Esophagus muscularis mucosa (tissue), 4 donors: ENCODE measurements around the gene FGD2. TPM values are rescaled to one million over a fixed set of nuclear protein-coding genes. Genes with fewer than 3 reads are reported as not detected.
A peak's percentile ranks its signal among the peaks of the same experiment; 100 is the strongest.

ENCODE experiments used
- DNase-seq: peaks from one replicate; pipeline ENCODE4 v3.0.0-alpha.2; 2017; ENCODE audit errors: extremely low spot score
- H3K27ac ChIP-seq, 4 donors: fragments of 200-600 bp; sonication (generic); replicated peaks in 1 of 4; 1 replicate in 3 of 4; 2 replicates in 1 of 4; pipeline ENCODE4 v1.5.1; 2016 to 2019; ENCODE audit warnings: mild to moderate bottlenecking in 1 of 4
- H3K27me3 ChIP-seq, 4 donors: fragments of 200-600 bp; sonication (generic); one replicate each; pipeline versions ENCODE4 v1.5.1 to v1.6.0; 2016 to 2019
- H3K36me3 ChIP-seq, 4 donors: fragments of 200-600 bp; sonication (generic); one replicate each; pipeline ENCODE4 v1.5.1; 2016 to 2019
- H3K4me1 ChIP-seq, 4 donors: fragments of 200-600 bp; sonication (generic); one replicate each; pipeline ENCODE4 v1.5.1; 2016 to 2019
- H3K4me3 ChIP-seq, 4 donors: fragments of 200-600 bp; sonication (generic); 1 replicate in 2 of 4; 2 replicates in 2 of 4; pipeline ENCODE4 v1.5.1; 2016 to 2019; ENCODE audit warnings: mild to moderate bottlenecking in 4 of 4, moderate library complexity in 1 of 4
- H3K9me3 ChIP-seq, 4 donors: fragments of 200-600 bp; sonication (generic); 1 replicate in 3 of 4; 2 replicates in 1 of 4; pipeline ENCODE4 v1.5.1; 2016 to 2019
- CTCF ChIP-seq, 3 experiments: fragments of 200-600 bp in 2 of 3; fragments of 450-650 bp in 1 of 3; sonication (generic) in 2 of 3; IDR thresholded peaks; one replicate each; pipeline ENCODE4 v1.5.1; 2017 to 2019; ENCODE audit warnings: antibody characterized with exemption in 3 of 3, mild to moderate bottlenecking in 2 of 3, moderate library complexity in 1 of 3
- EP300 ChIP-seq: sonication (generic); formaldehyde crosslinking; IDR thresholded peaks from one replicate; pipeline ENCODE4 v1.6.1; 2017; ENCODE audit warnings: antibody characterized with exemption
- POLR2A ChIP-seq: fragments of 450-650 bp; IDR thresholded peaks from one replicate; pipeline ENCODE4 v1.6.1; 2017; ENCODE audit warnings: antibody characterized with exemption, moderate library complexity, mild to moderate bottlenecking, low read depth
- POLR2AphosphoS5 ChIP-seq, 2 donors: sonication (generic); formaldehyde crosslinking; IDR thresholded peaks; one replicate each; pipeline ENCODE4 v1.6.1; 2017; ENCODE audit warnings: antibody characterized with exemption in 2 of 2
- WGBS: methylation state at CpG from one replicate; pipeline ENCODE4 v1.1.5; 2018; 5-methylcytosine and 5-hydroxymethylcytosine counted together
- intact Hi-C: fragments of 100-400 bp; cut with DNase I; formaldehyde crosslinking; loops from one replicate; pipeline ENCODE4 v1.15.1; 2023
- total RNA-seq, 4 donors: library from RNA; depleted of rRNA; stranded (reverse); fragments of >200 nt; gene quantifications; one replicate each; pipeline versions ENCODE4 v1.1.0 to v1.2.1, GENCODE V29; 2016

Gene FGD2, protein sequence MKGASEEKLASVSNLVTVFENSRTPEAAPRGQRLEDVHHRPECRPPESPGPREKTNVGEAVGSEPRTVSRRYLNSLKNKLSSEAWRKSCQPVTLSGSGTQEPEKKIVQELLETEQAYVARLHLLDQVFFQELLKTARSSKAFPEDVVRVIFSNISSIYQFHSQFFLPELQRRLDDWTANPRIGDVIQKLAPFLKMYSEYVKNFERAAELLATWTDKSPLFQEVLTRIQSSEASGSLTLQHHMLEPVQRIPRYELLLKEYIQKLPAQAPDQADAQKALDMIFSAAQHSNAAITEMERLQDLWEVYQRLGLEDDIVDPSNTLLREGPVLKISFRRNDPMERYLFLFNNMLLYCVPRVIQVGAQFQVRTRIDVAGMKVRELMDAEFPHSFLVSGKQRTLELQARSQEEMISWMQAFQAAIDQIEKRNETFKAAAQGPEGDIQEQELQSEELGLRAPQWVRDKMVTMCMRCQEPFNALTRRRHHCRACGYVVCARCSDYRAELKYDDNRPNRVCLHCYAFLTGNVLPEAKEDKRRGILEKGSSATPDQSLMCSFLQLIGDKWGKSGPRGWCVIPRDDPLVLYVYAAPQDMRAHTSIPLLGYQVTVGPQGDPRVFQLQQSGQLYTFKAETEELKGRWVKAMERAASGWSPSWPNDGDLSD
- 10 to 100 TPM; 13.9 to 23.1 (median 19.3) TPM for total RNA-seq

- DNase-seq: no peak
- WGBS: 84% methylated on average over 12 of the region's 14 CpGs
- H3K27me3 ChIP-seq: no peaks in the 10 kb centered on the region
- peak in 1 of 2 donors; percentile 15 for TF ChIP-seq POLR2AphosphoS5 (IDR thresholded peaks at IDR 0.05)
- TF ChIP-seq EP300: no peak
- no peaks in the 10 kb centered on the region for H3K4me1 ChIP-seq
- H3K9me3 ChIP-seq: no peaks in the 10 kb centered on the region
- H3K36me3 ChIP-seq: no peaks in the 10 kb centered on the region
- peak within 1 kb of the TSS; percentile 29 to 49 (median 34) for H3K4me3 ChIP-seq
- intact Hi-C loops: no loop called here
- peak within 1 kb of the TSS in 2 of 4 donors; percentile 13 to 31 for H3K27ac ChIP-seq
These were observed at the start of gene FGD2 for GRCh38 chr6:37005061-37005810. Gene FGD2 (plus strand): TSS chr6:37005655. CDS start chr6:37005818, 163 bp downstream.

GRCh38 chr6:36955671-36956445, 49.6 kb upstream of the FGD2 start:
- H3K9me3 ChIP-seq: no peaks in the 10 kb centered on the region
- intact Hi-C loops: no loop called here
- H3K27ac ChIP-seq: peak overlapping the region in 2 of 4 donors; percentile 40 to 43
- no peaks in the 10 kb centered on the region for H3K27me3 ChIP-seq
- 77% methylated on average over 8 of the region's 9 CpGs for WGBS
- H3K4me3 ChIP-seq: peak overlapping the region in 3 of 4 donors; percentile 5 to 44 (median 8)
- no peaks in the 10 kb centered on the region for H3K36me3 ChIP-seq
- no peak for DNase-seq
- peaks cover 0 to 10% (median 0%) of the 10 kb centered on the region in 4 donors for H3K4me1 ChIP-seq
- TF ChIP-seq CTCF (IDR thresholded peaks at IDR 0.05): no peak
- no peak for TF ChIP-seq POLR2AphosphoS5 (IDR thresholded peaks at IDR 0.05)
- no peak for TF ChIP-seq POLR2A
- no peak for TF ChIP-seq EP300

DNA sequence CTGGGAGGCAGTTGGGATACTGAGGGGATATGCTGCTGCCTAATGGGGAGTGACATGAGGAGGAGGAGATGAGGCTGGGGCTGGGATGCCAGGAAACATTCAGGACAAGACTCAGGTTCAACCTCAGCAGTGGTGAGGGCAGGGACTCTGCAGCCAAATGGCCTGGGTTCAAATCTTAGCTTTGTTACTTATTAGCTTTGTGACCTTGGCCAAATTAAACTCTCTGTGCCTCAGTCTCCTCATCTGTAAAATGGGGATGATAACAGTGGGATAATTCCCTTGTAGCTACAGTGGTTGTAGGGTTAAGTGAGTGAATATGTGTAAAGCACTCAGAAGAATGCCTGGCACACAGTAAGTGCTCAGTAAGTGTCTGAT, 49.0 kb upstream of the FGD2 start:
- no peaks in the 10 kb centered on the region for H3K9me3 ChIP-seq
- H3K4me3 ChIP-seq: peak overlapping the region in 3 of 4 donors; percentile 5 to 44 (median 8)
- no peaks in the 10 kb centered on the region for H3K36me3 ChIP-seq
- no peak overlapping the region for H3K27ac ChIP-seq
- H3K4me1 ChIP-seq: peaks cover 0 to 13% (median 0%) of the 10 kb centered on the region in 4 donors
- intact Hi-C loops: no loop called here
- no peak for DNase-seq
- no peaks in the 10 kb centered on the region for H3K27me3 ChIP-seq
- TF ChIP-seq EP300 (no peak), POLR2A (no peak), POLR2AphosphoS5 (IDR thresholded peaks at IDR 0.05) (no peak), CTCF (IDR thresholded peaks at IDR 0.05) (no peak)

DNA sequence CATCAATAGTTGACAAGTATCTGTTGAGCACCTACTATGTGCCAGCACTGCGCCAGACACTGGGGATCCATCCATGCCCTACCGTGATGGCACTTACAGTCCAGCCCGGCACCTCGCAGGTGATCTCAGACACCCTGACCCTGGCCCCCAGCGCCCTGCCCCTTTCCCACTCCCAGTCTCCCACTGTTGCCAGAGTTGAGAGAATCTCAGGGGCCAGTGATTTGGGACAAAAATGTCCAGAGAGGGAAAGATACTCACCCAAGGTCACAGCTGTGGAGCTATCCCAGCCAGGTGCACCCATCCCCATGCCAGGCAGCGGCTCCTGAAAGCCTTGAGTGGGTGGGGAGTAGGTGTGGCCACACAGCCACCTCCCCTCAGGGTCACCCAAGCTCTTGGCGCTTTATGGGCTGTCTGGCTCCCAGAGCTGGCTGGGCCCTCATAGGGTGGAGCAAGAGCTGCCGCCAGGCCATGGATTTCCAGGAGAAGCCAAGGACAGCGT, 47.6 kb upstream of the FGD2 start:
- H3K36me3 ChIP-seq: no peaks in the 10 kb centered on the region
- no peak for TF ChIP-seq CTCF (IDR thresholded peaks at IDR 0.05)
- no peak overlapping the region for H3K27ac ChIP-seq
- H3K4me1 ChIP-seq: peaks cover 0 to 13% (median 0%) of the 10 kb centered on the region in 4 donors
- peak overlapping the region in 1 of 4 donors; percentile 10 for H3K4me3 ChIP-seq
- DNase-seq: no peak
- H3K27me3 ChIP-seq: no peaks in the 10 kb centered on the region
- H3K9me3 ChIP-seq: no peaks in the 10 kb centered on the region
- intact Hi-C loops: no loop called here
- WGBS: 86% methylated on average over 6 of the region's 9 CpGs
